Measurements from ENCODE around the gene PPIF.

GRCh38 chr10:79351332-79351731 is 4.1 kb downstream of the PPIF start:
- TF ChIP-seq EZH2 (IDR thresholded peaks at IDR 0.05; ENCODE audit: borderline replicate concordance, insufficient read depth, low read depth, low read length, poor library complexity, severe bottlenecking) = no peak
- no peak for TF ChIP-seq CTCF (IDR thresholded peaks at IDR 0.05)
